ENCODE results near the gene FNDC10.
"Not testable (repeated sequence)": the region's sequence is repeated elsewhere in the genome, so short reads cannot be mapped to it uniquely, and the experiment has no call there.

The FNDC10 gene

GRCh38 chr1:1563688-1564087, 36.2 kb downstream of the FNDC10 start:
- DNase-seq = no peak

- no peak for DNase-seq
Observed at GRCh38 chr1:1562556-1563195, 37.3 kb downstream of the FNDC10 start.

GRCh38 chr1:1561801-1562470, 38.0 kb downstream of the FNDC10 start:
- no peak for DNase-seq

GRCh38 chr1:1560178-1560577, 39.8 kb downstream of the FNDC10 start:
- DNase-seq = no peak

- DNase-seq = no peak
Observed at GRCh38 chr1:1559066-1559465, 40.9 kb downstream of the FNDC10 start.

GRCh38 chr1:1558591-1558990, 41.3 kb downstream of the FNDC10 start:
- no peak for DNase-seq

GRCh38 chr1:1557688-1558087, 42.2 kb downstream of the FNDC10 start:
- not testable (repeated sequence) for DNase-seq

GRCh38 chr1:1556961-1557360, 43.0 kb downstream of the FNDC10 start:
- DNase-seq = not testable (repeated sequence)

- no peak for DNase-seq
Observed at GRCh38 chr1:1556505-1556904, 43.4 kb downstream of the FNDC10 start.

- no peak for DNase-seq
Observed at GRCh38 chr1:1554926-1555915, 44.7 kb downstream of the FNDC10 start.

- no peak for DNase-seq
Observed at GRCh38 chr1:1554550-1554925, 45.4 kb downstream of the FNDC10 start.

- no peak for DNase-seq
Observed at GRCh38 chr1:1553821-1554494, 46.0 kb downstream of the FNDC10 start.

GRCh38 chr1:1552263-1552639, 47.7 kb downstream of the FNDC10 start:
- DNase-seq = no peak

GRCh38 chr1:1551524-1552262, 48.2 kb downstream of the FNDC10 start:
- DNase-seq = no peak

- no peak for DNase-seq
Observed at GRCh38 chr1:1550591-1551432, 49.1 kb downstream of the FNDC10 start.

GRCh38 chr1:1550087-1550486, 49.8 kb downstream of the FNDC10 start:
- DNase-seq = no peak

- no peak for DNase-seq
Observed at GRCh38 chr1:1548591-1548990, 51.3 kb downstream of the FNDC10 start.

Measured in activated CD4-positive, alpha-beta T cell treated with anti-CD3 and anti-CD28 coated beads, Interleukin-2, Interleukin-6, amounts not matched to agents 100 ng/mL and 50 ng/mL, durations not matched to agents 16 hours and 8 hours (primary cell).